ENCODE data around the gene SHISA7. TPM values are rescaled to one million over a fixed set of nuclear protein-coding genes. Genes with fewer than 3 reads are reported as not detected.

Gene SHISA7
- polyA plus RNA-seq, 5 donors = 0.16 to 0.23 (median 0.18) TPM

- DNase-seq = no peak
Observed at GRCh38 chr19:55482156-55482961, 39.3 kb upstream of the SHISA7 start.

GRCh38 chr19:55481794-55482155 is 38.7 kb upstream of the SHISA7 start:
- no peak for DNase-seq

GRCh38 chr19:55481148-55481793 is 38.2 kb upstream of the SHISA7 start:
- no peak for DNase-seq

- DNase-seq = no peak
Observed at GRCh38 chr19:55479451-55480230, 36.5 kb upstream of the SHISA7 start.

GRCh38 chr19:55479045-55479444 is 35.9 kb upstream of the SHISA7 start:
- no peak for DNase-seq

GRCh38 chr19:55478364-55478763 is 35.3 kb upstream of the SHISA7 start:
- no peak for DNase-seq

- no peak for DNase-seq
Observed at GRCh38 chr19:55477905-55478304, 34.8 kb upstream of the SHISA7 start.

GRCh38 chr19:55476100-55476775 is 33.1 kb upstream of the SHISA7 start, which contains the start of gene ZNF628:
Gene ZNF628, plus strand, starts transcription at chr19:55476617. Its CDS starts 3,294 bp downstream, at chr19:55479911.
- DNase-seq = peak; percentile 97 to 99

GRCh38 chr19:55474269-55475265 is 31.5 kb upstream of the SHISA7 start:
- DNase-seq = no peak

- DNase-seq = no peak
Observed at GRCh38 chr19:55473225-55474012, 30.3 kb upstream of the SHISA7 start.

- no peak for DNase-seq
Observed at GRCh38 chr19:55472463-55472862, 29.4 kb upstream of the SHISA7 start.

- no peak for DNase-seq
Observed at GRCh38 chr19:55471266-55471665, 28.2 kb upstream of the SHISA7 start.

GRCh38 chr19:55468054-55468393 is 24.9 kb upstream of the SHISA7 start:
- DNase-seq = no peak

- peak in 1 of 2 donors; percentile 39 for DNase-seq
Observed at GRCh38 chr19:55467236-55468053, 24.3 kb upstream of the SHISA7 start.

- DNase-seq = no peak
Observed at GRCh38 chr19:55466241-55466614, 23.1 kb upstream of the SHISA7 start.

GRCh38 chr19:55465460-55466240 is 22.6 kb upstream of the SHISA7 start:
- no peak for DNase-seq

GRCh38 chr19:55464662-55465054 is 21.6 kb upstream of the SHISA7 start, which contains the start of gene C19orf85:
Gene C19orf85, minus strand, starts transcription at chr19:55464751. Its CDS starts 197 bp downstream, at chr19:55464554.
- DNase-seq = no peak

- DNase-seq = no peak
Observed at GRCh38 chr19:55464039-55464661, 21.1 kb upstream of the SHISA7 start.
